ENCODE data around the gene NAA80.

NAA80 gene

DNA sequence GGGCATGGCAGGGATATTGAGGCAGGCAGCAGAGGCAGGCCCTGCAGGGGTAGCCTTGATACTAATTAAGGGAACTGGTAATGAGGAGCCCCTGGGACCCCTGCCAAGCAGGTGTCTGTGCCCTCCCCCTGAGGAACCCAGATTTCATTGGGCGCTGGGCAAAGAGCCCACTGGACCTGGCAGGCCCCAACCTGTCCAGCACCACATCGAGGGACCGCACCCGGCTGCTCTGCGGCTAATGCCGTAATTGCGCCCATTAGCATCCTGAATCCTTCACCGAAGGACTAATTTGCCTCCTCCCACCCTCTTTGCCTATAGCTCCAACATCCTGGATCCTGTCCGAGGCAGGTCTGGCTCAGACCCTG, 44.0 kb downstream of the NAA80 start:
- no peak for DNase-seq (ENCODE audit: low spot score)

DNA sequence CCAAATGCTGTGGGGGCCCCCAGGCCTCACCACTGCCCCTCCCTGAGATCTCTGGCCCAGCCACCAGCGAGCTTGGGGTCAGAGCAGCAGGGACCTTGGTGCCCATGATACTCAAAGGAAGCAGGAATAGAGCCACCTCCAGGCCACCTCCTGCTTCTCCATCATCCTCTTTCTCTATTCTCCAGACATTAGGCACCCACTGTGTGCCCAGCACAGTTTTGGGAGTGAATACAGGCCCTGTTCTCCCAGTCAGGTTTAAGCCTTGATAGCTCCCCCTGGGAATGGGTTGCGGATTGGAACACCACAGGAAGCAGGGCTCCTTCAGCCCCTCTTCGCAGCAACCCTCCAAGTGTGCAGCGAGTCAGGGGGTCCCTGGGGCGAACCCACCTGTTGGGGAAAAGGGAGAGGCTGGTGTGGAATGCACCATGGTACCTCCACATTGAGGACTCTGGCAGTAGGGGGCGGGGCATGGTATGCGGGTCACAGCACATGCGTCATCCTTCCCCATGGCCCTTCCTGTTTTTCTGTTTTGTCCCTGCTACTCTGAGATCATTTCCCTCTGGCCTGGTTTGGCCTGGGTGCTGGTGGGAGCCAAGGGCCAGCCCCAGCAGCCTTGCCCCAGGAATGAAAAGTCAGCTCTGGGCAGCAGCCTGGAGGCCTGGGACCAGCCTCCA, 44.5 kb downstream of the NAA80 start:
- peak; percentile 84 for DNase-seq (ENCODE audit: low spot score)

DNA sequence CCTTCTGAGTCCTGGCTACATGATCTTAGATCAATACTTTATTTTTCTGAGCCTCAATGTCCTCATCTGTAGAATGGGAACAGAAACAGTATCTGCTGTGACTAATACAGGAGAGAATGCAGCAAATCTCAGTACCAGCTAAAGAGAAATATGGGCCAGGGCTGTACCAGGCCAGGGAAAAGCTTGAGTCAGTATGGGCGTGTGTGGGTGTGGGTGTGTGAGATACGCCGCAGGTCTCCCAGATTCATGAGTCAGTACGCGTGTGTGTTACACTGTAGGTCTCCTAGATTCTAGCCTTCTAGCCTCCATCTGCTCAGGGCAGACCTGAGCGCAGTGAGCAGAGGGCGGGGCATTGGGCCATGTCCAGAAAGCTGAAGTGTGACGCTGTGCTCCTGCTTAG, 48.0 kb downstream of the NAA80 start:
- DNase-seq (ENCODE audit: low spot score), result no peak

- no peak for DNase-seq (ENCODE audit: low spot score)
Observed at GRCh38 chr3:50250514-50250913, 48.7 kb downstream of the NAA80 start.

DNA sequence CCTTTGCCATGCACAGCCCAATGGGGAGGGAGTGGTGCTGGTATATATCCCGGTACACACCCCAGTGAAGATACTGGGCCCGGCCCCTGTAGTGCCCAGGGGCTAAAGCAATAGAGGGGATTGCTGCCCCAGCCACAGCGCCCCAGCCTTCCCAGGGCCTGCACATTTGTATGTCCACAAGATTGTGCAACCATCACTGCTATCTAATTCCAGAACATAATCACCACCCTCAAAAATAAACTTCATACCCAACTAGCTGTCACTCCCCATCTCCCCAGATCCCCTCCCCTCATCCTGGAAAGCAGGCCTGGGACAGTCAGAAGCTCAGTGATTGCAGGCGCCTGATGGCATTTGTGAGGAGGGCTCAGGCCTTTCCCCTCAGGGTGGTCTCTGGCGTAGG, 49.7 kb downstream of the NAA80 start:
- DNase-seq (ENCODE audit: low spot score), result no peak

DNA sequence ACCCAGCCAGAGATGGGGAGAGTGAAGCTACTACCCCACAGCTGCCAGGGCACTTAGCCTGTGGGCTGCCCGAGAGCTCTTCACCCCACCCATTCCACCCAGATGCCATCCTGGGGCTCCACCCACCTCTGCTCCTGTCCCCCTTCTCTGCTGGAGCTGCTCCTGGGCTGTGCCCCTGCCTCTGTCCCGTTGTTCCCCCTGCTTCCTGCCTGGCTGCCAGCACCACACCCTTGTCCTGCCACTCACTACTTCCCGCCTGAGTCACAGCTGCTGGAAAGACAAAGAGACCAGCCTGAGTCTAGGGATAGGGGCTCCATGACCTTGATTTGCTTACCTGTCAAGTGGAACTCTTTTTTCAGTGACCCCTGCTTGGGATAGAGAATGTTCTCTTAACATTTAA, 50.8 kb downstream of the NAA80 start:
- DNase-seq (ENCODE audit: low spot score), result peak; percentile 82

- DNase-seq (ENCODE audit: low spot score), result peak; percentile 92
Observed at GRCh38 chr3:50246517-50246954, 52.7 kb downstream of the NAA80 start.
